GM21367 (cell line): ENCODE data around the gene SUFU.

Experiments
- ATAC-seq: cut with Tn5 transposase; IDR thresholded peaks from one replicate; pipeline ENCODE4 v1.9.1; 2021; ENCODE audit not compliant: unreplicated experiment

The SUFU gene

DNA sequence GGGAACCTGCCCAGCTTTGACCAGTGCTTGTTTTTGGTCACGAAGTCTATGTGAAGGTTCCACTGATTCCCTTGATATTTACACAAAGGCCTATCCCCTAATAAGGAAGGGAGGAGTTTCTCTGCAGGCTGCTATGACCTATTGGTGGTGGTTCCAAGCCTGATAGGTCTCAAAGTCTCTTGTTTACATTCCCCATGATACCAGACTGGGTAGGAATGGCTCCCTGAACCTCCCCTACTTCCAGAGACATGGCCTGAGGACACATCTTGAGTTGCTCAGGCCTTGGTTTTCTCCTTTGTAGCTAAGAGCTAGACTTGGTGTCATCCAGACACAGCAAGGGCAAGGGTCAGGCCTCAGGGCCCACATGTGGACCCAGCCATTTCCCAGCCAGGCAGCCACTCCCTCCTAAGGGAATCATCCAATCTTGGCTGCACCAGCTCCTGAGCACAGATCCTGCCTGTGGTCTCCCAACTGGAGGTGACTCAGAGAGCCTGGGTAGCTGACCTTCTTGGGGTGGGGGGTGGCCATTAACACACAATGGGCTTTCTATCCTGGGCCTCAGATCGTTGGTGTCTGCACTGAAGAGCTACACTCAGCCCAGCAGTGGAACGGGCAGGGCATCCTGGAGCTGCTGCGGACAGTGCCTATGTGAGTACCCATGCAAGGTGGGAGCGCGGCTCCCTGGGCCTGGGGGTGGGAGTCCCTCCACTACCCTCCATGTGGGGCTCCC lies 89.5 kb downstream of the SUFU start:
- ATAC-seq: no peak

DNA sequence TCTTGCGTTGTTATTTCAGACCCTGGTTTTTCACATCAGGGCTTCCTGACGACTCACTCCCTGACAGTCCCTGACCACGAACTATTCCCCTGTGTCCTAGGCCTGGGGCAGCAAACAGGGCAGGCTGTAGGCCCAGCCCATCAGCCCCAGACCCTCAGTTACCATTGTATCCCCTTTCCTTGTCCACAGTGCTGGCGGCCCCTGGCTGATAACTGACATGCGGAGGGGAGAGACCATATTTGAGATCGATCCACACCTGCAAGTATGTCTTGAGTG lies 90.0 kb downstream of the SUFU start:
- no peak for ATAC-seq

DNA sequence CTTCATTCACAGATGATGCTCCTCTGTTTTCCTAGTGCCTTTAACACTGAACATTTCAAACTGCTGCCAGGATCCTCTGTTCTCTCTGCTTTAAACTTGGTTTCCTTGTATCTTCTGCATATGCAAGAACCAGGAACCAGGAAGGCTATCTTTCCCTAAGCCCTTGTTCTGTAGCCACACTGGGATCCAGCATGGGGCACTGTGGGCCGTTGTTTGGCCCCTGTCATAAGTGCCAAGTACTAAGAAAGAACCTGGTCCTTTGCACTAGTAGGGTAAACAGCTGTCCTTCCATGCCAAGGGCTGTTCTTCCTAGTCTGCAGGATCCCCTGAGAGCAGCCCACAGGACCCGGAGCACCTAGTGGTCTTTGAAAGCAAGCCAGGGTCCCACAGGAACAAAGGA lies 91.5 kb downstream of the SUFU start:
- no peak for ATAC-seq

DNA sequence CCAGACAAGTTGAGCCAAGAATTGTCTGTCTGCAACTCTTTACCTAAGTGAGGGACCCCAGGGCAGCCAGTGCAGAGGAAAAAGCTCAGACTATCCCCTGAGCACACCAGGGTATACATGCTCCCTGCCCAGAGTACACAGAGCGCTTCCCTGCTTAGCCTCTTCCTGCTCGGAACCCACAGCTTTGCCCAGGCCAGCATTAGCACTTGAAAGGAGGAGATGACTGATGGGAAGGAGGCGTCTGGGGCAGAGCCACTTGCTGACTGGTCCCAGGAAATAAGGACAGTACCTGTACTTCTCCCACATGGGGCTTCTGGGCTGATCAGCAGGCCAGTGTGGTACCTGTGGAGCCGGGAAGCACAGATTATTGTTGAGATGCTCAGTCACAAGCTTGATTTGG lies 92.1 kb downstream of the SUFU start:
- ATAC-seq: no peak

DNA sequence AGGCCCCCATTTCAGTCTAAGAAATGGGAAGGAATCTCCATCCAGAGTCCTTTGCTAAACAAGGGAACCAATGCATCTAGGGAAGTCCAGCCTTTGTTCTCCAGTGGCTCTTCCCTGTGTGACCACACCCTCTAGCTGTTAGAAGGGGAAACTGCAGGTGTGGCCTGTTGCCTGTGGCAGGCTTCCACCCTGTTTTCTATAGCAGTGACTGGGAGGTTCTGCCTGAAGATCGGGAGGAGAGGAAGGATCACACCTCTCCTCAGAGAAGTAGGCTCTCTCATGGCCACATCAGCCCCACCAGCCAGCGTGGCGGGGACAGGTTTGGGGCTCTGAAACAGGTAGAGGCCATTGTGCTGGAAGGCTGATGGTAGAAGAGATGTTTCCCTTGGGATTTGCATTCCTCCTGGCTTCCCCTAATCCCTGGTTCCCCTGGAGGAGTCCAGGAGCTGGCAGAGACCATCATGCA lies 92.8 kb downstream of the SUFU start:
- no peak for ATAC-seq

DNA sequence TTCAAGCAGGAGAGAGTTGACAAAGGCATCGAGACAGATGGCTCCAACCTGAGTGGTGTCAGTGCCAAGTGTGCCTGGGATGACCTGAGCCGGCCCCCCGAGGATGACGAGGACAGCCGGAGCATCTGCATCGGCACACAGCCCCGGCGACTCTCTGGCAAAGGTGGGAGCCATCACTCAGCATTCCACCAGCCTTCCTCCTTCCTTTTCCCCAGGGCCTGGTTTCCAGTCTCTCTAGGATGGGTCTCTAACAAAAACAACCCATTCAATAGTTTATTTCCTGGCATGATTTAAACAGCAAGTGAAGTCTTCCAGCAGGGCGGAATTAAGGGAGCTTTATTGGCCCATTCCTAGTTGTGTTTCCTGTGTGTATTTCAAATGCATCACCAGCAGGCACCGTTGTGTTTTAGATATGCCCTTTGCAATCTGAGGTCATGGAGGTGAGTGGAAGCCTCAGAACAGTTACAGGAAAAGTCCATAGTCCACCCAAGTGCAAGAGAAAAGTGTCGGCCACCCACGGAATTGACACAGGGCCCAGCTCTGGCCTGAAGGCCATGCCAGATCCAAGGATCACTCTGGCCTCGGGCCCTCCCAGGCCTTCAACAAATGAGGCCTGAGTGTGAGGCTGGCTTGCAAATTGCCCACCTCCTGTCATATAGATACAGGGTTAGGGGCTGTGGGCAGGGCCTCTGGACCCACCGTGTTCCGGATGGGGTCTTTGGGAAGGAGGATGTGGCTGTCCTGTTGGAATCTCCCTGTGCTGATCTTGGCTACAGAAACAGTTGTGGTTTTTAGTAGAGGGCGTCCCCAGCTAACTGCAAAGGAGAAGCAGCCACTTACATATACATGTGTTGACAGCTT lies 93.6 kb downstream of the SUFU start:
- no peak for ATAC-seq

DNA sequence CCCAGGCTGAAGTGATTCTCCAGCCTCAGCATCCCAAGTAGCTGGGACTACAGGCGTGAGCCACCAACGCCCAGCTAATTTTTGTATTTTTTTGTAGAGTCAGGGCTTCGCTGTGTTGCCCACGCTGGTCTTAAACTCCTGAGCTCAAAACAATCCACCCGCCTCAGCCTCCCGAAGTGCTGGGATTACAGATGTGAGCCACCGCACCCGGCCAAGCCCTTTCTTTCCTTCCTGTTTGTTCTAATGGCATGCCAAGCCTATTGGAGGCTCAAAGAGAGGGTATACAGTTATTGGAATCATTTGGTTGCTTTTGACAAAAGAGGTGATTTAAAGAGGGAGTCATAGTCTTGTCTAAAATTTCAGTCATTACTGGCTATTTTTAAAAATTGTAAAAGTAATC lies 94.5 kb downstream of the SUFU start:
- ATAC-seq: no peak

DNA sequence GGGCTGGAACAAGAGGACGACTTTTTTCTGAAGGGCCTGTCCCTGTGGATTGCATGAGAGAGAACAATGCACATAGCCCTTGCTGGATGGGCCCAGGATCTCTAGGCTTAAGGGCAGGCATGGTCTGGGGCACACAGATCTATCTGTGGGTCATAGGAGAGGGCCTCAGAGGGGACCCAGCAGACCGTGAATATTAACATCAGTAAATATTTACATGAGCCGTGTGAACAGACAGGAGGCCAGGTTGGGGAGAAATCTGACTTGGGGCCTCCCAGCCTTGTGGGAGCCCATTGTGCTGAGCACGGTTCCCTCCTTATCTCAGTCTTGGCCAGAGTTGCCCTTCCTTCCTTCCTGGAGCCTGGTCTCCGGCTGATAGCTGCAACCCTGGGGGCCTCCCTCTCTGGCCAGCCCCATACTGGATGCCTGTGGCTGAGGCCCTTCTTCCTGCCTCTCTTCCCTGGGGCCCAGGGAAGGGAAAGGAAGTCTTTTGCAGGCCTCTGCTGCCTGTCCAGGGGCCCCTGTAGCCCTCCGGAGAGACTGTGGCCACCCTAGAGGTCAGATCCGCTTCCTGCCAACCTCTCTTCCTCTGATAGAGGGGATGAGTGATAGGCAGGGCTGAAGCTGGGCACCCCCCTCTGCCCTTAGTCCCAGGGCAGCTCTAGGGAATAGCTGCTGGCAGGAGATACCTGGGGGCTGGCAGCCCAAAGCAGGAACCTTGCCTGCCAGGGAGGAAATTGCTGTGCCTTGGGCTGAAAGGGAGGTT lies 96.0 kb downstream of the SUFU start:
- ATAC-seq: no peak

DNA sequence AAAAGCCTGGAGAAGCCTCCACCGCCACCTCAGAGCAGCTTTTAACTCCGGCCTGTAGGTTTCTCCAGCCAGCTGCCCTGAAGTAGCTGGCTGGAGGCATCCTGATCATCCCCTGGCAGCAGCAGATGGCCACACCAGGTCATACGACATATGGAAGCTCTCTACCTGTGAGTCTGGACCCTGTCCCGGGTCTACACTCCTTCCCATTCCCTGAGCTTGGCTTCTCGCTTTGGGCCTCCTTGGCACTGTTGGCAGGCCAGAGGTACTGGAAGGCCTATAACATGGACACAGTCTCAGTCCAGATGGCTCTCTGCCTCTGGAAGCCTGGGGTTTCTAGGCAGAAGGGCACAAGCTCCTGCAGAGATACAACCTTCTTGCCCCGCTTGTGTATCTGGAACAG lies 97.0 kb downstream of the SUFU start:
- no peak for ATAC-seq

DNA sequence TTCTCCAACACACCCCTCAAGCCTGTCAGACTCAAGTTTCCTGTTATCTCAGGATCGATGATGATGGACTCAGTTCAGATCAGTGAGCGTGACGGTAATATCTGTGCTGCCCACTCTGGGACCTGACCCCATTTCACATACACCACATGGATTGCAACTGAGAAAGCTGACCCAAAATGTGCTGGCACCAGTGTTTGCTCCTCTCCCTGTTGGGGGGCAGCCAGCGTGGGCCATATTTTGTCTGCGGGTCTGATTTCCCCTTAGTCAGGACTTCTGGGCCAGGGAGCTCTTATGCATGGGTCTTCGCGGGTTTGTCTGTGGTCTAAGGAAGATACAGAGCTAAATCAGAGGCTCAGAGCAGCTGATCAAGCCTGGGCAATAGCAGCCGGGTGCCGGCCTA lies 97.9 kb downstream of the SUFU start:
- no peak for ATAC-seq

DNA sequence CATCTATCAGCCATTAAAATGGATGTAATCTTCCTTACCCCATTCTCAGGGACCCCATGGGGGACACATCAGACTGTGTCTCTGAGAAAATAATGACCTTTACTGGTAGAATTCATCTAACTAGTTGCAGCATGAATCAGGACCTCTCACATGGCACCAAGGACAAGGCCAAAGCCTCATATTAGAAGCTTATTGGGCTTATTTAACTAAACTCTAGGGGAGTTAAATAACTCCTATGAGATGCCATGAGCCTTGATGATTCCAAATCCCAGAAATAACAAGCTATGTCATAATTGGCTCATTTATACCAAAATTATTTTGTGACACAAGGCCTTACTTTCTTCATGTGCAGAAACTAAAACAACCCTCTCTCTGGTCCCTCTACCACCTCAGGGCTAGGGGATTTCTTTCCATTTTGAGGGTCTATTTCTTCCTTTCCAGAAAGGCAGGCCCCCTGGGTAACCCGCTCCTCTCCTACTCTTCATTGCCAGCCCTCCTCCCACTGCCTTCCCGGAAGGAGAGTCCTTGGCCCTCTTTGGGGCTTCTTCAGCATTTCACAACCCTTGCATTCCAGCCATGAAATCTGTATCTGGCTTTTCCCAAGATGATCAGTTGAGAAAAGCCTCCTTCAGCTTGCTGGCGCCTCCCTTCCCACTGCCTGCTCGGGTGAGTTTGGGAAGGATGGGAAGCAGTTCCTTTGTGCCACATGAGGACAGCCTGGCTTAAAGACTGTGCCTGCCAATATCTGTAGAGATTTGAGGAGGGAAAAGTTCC lies 98.7 kb downstream of the SUFU start:
- ATAC-seq: no peak

DNA sequence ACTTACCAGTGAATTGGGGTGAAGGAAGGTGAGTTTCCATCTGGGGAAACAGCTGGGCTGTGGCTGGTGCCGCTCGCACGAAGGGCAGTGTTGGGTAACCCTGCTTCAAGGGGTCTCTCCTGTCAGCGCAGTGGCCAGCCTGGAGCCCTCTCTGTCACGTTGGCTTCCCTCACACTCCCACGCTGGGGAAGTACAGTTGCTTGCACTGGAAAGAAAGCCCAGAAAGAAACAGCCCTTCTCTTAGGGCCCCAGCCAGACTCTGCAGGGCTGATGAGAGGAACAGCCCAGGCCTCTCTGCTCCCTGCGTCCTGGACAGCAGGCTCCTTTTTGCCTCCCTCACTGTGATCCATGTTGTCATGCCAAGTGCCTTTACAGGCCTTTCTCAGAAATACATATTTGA lies 100.2 kb downstream of the SUFU start:
- ATAC-seq: no peak

DNA sequence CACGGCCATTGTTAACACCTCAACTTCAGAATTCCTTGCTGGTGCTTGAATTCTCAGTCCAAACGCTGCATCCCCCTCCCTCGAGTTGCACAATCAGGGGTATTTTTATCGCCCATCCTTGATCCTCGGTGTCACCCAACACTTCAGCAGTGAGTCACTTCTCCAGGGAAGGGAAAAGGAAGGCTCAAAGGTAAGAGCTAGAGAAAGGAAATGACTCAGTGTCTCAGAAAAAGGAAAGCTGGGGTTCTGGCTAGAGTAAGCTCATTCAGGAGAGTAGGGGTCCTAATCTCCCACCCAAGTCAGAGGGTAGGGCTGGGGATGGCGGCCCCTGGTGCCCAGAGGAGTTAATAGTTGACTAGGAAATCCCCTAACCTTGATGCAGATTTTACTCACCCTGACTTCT lies 100.7 kb downstream of the SUFU start:
- ATAC-seq: no peak

DNA sequence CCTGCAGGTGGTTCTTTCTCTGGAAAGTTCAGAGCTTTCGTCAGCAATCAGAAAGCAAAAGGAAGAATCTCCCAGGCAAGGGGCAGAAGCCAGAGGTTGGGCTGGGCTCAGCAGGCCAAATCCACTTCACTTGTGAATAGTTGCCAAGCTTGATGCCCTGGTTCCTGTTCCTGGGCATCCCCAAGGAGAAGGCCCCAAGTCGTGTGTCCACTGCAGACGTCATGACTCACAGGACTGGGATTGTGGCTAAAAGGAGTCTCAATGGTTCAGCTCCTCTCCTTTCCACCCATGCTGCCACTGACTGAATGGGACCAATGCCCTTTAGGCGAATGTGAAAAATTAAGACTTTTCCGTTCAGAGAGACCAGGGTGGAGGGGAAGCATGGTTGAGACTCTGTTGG lies 101.9 kb downstream of the SUFU start:
- no peak for ATAC-seq

DNA sequence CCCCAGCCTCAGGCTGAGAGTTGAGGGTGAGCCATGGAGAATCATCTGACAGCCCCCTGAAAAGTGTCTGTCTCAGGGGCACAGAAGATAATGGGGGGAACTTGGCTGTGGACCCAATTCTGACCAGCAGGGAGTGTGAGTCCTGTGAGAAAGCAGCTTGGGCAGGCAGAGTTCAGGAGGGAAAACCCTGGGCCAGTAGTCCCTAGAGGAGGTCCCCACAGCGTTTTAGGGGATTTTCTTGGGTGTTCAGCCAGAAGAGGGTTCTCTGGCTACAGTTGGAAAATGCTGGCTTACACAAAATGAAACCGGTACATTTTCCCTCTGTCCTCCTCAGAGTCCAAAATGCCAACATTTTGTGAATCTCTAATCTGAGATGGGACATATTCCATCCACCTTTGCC lies 104.7 kb downstream of the SUFU start:
- ATAC-seq: no peak

DNA sequence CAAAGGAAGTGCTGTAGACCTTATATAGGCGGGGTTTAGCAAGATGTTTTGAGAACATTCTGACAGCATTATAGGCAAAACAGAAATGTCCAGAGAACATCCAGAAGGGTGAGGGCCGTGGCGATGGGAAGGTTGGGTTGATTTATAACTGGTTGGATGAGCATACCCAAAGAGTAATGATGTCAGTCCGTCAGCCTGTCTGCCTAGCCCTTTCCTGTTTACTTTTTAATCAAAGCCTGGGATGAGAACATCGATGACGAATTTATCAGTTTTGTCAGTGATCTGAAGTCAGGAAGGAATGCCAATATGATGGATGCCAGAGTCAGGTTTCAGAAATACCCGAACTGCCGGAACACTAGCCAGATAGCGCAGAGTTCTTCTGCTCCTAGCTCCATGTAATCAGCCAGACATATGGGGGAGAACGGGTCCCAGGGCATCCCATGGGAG lies 106.7 kb downstream of the SUFU start:
- no peak for ATAC-seq

DNA sequence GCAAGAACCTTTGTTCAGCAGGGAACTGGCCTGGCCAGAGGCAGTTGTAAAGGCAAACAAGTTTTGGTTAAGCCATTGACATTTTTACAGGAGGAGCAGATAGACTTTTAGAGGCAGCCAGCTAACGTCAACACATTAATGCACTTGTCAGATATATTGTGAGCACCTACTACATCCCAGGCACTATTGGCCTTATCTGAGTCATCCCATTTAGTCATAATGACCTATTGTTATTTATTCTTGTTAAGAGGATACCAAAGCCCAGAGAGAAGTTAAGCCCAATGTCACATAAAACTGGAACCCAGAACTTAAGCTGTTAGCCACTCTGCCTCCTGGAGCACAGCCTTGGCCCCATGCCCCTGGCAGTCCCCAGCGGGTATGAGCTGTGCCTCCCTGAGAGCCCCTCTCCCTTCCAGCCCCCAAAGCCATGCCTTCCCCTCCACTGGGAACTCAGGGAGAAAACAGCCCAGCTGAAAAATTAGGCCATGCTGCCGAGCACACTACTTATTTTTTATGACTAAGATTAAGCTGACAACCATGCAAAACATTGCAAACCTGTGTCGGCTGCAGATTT lies 107.8 kb downstream of the SUFU start:
- ATAC-seq: no peak

DNA sequence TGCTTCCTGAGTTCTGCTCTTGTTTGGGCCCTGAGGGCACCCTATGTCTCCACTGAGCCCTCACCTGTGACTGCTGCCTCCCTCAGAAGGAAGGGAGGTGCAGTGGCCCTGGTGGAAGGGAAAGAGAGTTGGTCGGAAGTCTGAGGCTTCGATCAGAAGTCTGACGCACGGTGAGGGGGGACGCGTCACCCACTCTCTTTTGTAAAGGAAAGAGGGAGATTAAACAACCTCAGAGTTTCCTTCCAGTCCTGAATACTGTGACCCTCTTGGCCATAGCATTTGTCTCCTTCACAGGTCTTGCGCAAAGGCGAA lies 109.1 kb downstream of the SUFU start:
- no peak for ATAC-seq

DNA sequence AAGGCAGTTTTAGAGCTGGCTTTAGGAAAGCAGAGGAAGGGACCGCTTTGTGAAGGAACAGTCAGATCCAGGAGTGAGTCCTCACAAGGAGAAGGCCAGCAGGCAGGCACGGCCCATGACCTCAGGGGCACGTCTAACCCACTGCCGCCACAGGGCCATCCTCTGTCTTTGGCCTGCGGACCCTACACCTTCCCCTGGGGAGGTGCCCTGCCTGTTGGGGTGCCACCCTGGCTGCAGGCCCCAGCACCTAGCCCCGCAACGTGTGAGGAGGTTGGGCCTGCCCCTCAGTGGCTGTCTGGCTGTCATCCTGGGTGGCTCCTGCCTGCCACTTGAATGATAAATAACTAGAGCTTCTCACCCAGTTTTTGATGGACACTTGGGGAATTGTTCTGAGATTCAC lies 109.5 kb downstream of the SUFU start:
- ATAC-seq: no peak

DNA sequence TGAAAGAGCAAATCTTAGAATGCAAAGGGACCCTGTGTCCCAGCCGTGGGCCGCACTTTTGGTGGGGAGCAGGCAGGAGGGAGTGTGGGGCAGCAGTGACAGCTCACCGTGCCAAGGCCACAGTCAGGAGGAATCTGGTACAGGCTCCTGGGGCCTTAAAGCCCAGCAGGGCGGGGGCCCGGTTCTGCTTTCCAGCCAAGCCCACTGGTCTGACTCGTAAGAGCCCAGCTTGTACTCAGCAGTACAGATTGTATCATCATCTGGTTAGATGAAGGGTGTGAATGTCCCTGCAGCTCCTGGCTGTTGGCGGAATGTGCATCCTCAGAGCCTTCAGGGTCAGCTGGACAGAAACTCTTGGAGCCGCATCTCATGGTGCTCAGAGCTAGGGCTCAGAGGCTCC lies 110.0 kb downstream of the SUFU start:
- no peak for ATAC-seq

DNA sequence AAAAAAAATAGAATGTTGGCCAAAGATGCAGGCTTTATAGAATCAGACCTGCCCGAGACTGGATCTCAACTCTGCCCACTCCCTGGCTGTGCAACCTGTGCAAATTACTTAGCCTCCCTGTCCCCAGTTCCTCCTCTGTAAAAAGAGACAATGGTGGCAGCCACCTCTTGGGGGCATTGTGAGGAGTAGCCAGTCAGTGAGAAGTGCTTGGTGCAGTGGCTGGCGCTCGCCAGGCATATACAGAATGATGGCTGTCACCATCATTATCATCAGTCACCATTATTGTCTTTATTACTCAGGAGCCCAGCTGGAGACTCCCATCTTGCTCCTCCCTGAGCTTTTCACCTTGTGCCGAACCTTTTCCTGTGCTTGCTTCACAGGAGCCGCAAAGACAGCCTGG lies 111.1 kb downstream of the SUFU start:
- no peak for ATAC-seq
